PC-9 (cell line): Measurements from ENCODE around the gene EGLN2. TPM values are rescaled to one million over a fixed set of nuclear protein-coding genes. Genes with fewer than 3 reads are reported as not detected.
"Not testable (repeated sequence)": the region's sequence is repeated elsewhere in the genome, so short reads cannot be mapped to it uniquely, and the experiment has no call there.

ENCODE experiments used
- BruUV-seq: library from RNA; stranded (reverse); fragments of 400-500 nt; replicated peaks from 2 replicates; lab custom pipeline; 2021; lab: Mats Ljungman, UMichigan
- CTCF ChIA-PET: fragments of 300-600 bp; sonication (Branson Sonifier 250); formaldehyde crosslinking; loops from one replicate; lab custom pipeline; 2022; ENCODE audit warnings: antibody characterized with exemption; lab: Charles Lee
- POLR2A ChIA-PET: fragments of 300-600 bp; sonication (Branson Sonifier 250); formaldehyde crosslinking; loops from one replicate; lab custom pipeline; 2022; ENCODE audit warnings: antibody characterized with exemption; ENCODE audit not compliant: unreplicated experiment; lab: Charles Lee
- DNase-seq, 2 experiments: peaks; one replicate each; pipeline versions ENCODE4 v3.0.0 to v3.0.0-alpha.2; 2015 to 2022; ENCODE audit warnings: mixed read lengths in 1 of 2
- H2AFZ ChIP-seq: fragments of 200-600 bp; sonication (generic); 2 replicates; pipeline ENCODE4 v1.8.1; 2017; ENCODE audit warnings: antibody characterized with exemption
- H3F3A ChIP-seq: fragments of 200-600 bp; sonication (generic); 2 replicates; pipeline ENCODE4 v1.8.1; 2017; ENCODE audit warnings: antibody characterized with exemption, mild to moderate bottlenecking, low read depth; ENCODE audit not compliant: insufficient read depth
- H3K27ac ChIP-seq: fragments of 200-600 bp; sonication (generic); 2 replicates; pipeline ENCODE4 v1.6.1; 2016; ENCODE audit warnings: mixed run types
- H3K27me3 ChIP-seq: fragments of 200-600 bp; sonication (generic); 2 replicates; pipeline ENCODE4 v1.6.1; 2016; ENCODE audit warnings: low read depth, mixed run types; ENCODE audit not compliant: insufficient read depth
- H3K36me3 ChIP-seq: fragments of 200-600 bp; sonication (generic); 2 replicates; pipeline ENCODE4 v1.6.1; 2016; ENCODE audit warnings: low read depth, mixed run types
- H3K4me1 ChIP-seq: fragments of 200-600 bp; sonication (generic); replicated peaks from 2 replicates; pipeline ENCODE4 v1.6.1; 2016; ENCODE audit warnings: mixed run types; ENCODE audit not compliant: insufficient read depth
- H3K4me2 ChIP-seq: fragments of 200-600 bp; sonication (generic); 2 replicates; pipeline ENCODE4 v1.6.1; 2017; ENCODE audit warnings: mixed run types
- H3K4me3 ChIP-seq: fragments of 200-600 bp; sonication (generic); 2 replicates; pipeline ENCODE4 v1.6.1; 2016; ENCODE audit warnings: mixed run types
- H3K79me2 ChIP-seq: fragments of 200-600 bp; sonication (generic); 2 replicates; pipeline ENCODE4 v1.6.1; 2017; ENCODE audit warnings: low read depth, mixed run types
- H3K9me2 ChIP-seq: fragments of 200-600 bp; sonication (generic); 2 replicates; pipeline ENCODE4 v1.8.1; 2017; ENCODE audit warnings: mild to moderate bottlenecking; ENCODE audit not compliant: insufficient read depth
- H3K9me3 ChIP-seq: fragments of 200-600 bp; sonication (generic); 2 replicates; pipeline ENCODE4 v1.8.1; 2016; ENCODE audit warnings: low read depth; ENCODE audit not compliant: insufficient read depth
- H4K20me1 ChIP-seq: fragments of 200-600 bp; sonication (generic); 2 replicates; pipeline ENCODE4 v1.8.1; 2017; ENCODE audit not compliant: insufficient read depth
- CTCF ChIP-seq: fragments of 200-600 bp; sonication (generic); conservative IDR thresholded peaks from 2 replicates; pipeline ENCODE4 v1.6.1; 2017; ENCODE audit warnings: mixed run types, antibody characterized with exemption, mild to moderate bottlenecking, moderate library complexity
- EZH2 ChIP-seq: fragments of 200-600 bp; sonication (generic); IDR thresholded peaks from 2 replicates; pipeline ENCODE4 v1.8.0; 2017; ENCODE audit warnings: antibody characterized with exemption, low read depth
- intact Hi-C: fragments of 100-400 bp; cut with micrococcal nuclease; formaldehyde crosslinking; loops from one replicate; pipeline ENCODE4 v1.10.0; 2022; ENCODE audit not compliant: unreplicated experiment
- total RNA-seq: library from RNA; stranded (reverse); gene quantifications from 2 replicates; pipeline ENCODE4 v1.2.3, GENCODE V29; 2021

EGLN2 gene
- total RNA-seq, 1 experiment from 2014 or later = 78.4 TPM

- intact Hi-C loops = no loop called here
- H3K79me2 ChIP-seq = no peaks in the 10 kb centered on the region
- no peak overlapping the region for H3K27ac ChIP-seq
- H3K4me1 ChIP-seq = peaks cover 4% of the 10 kb centered on the region; the same call in 1 of the 2 replicates
- H3K36me3 ChIP-seq = no peaks in the 10 kb centered on the region
- no peak overlapping the region for H3K4me3 ChIP-seq
- no peaks in the 10 kb centered on the region for H3K27me3 ChIP-seq
- peaks cover 9% of the 10 kb centered on the region for H3F3A ChIP-seq
- no peaks in the 10 kb centered on the region for H3K9me3 ChIP-seq
- H3K4me2 ChIP-seq = no peak overlapping the region
- no peaks in the 10 kb centered on the region; the same call in 1 of the 2 replicates for H4K20me1 ChIP-seq
- ChIA-PET CTCF (interaction anchor here (0.6 kb wide), 1 partner anchor 8 kb away, joined by 3 read pairs; the partner anchor contains the start of gene MIA), POLR2A (interaction anchor here (0.6 kb wide), 1 partner anchor 465 kb away, joined by 7 read pairs; no protein-coding TSS in a partner anchor)
- TF ChIP-seq EZH2 (no peak), CTCF (no peak)
- no peaks in the 10 kb centered on the region for H3K9me2 ChIP-seq
- BruUV-seq = no TSS peak
- no peak overlapping the region for H2AFZ ChIP-seq
- no peak for DNase-seq
Observed at GRCh38 chr19:40783711-40784110, 15.3 kb upstream of the EGLN2 start.

GRCh38 chr19:40784146-40784545, 14.8 kb upstream of the EGLN2 start:
- H4K20me1 ChIP-seq, H3K4me2 ChIP-seq, DNase-seq, H2AFZ ChIP-seq, H3K79me2 ChIP-seq, H3K36me3 ChIP-seq, H3F3A ChIP-seq, H3K27me3 ChIP-seq, H3K9me2 ChIP-seq, H3K4me3 ChIP-seq, H3K27ac ChIP-seq, H3K4me1 ChIP-seq, intact Hi-C loops, H3K9me3 ChIP-seq, BruUV-seq: not testable (repeated sequence)
- CTCF ChIA-PET = interaction anchor here (0.6 kb wide), 1 partner anchor 9 kb away, joined by 3 read pairs; the partner anchor contains the start of gene MIA
- POLR2A ChIA-PET = interaction anchor here (0.6 kb wide), 1 partner anchor 465 kb away, joined by 7 read pairs; no protein-coding TSS in a partner anchor

GRCh38 chr19:40785526-40785925, 13.5 kb upstream of the EGLN2 start:
- CTCF ChIA-PET = no interaction called here
- intact Hi-C loops = no loop called here

More at GRCh38 chr19:40785526-40785925, 13.5 kb upstream of the EGLN2 start:
- no peak overlapping the region for H3K27ac ChIP-seq
- no peak overlapping the region for H3K4me2 ChIP-seq
- DNase-seq = no peak
- no peaks in the 10 kb centered on the region for H3K27me3 ChIP-seq
- H3K4me3 ChIP-seq = no peak overlapping the region
- no peaks in the 10 kb centered on the region for H3K4me1 ChIP-seq
- H4K20me1 ChIP-seq = no peaks in the 10 kb centered on the region; the same call in 1 of the 2 replicates
- H3K9me3 ChIP-seq = no peaks in the 10 kb centered on the region
- BruUV-seq = no TSS peak
- no peaks in the 10 kb centered on the region for H3K9me2 ChIP-seq
- TF ChIP-seq CTCF = no peak
- TF ChIP-seq EZH2 = no peak
- H3F3A ChIP-seq = no peaks in the 10 kb centered on the region
- no peaks in the 10 kb centered on the region for H3K36me3 ChIP-seq
- no peak overlapping the region for H2AFZ ChIP-seq
- H3K79me2 ChIP-seq = no peaks in the 10 kb centered on the region
- POLR2A ChIA-PET = no interaction called here
